ENCODE results near the gene LAMC1. TPM values are rescaled to one million over a fixed set of nuclear protein-coding genes. Genes with fewer than 3 reads are reported as not detected.

The LAMC1 gene
- total and polyA plus RNA-seq, 10 of the 15 experiments (the other 5 are each of a cell fraction or from before 2014, with no cell fraction given), result 4.6 to 51.4 (median 25.6) TPM

- TF ChIP-seq SKIL (IDR thresholded peaks at IDR 0.05; ENCODE audit: low read depth, poor library complexity, severe bottlenecking) (peak; percentile 48), FOXM1 (IDR thresholded peaks at IDR 0.05; ENCODE audit: low read depth, low read length) (no peak; the same call in 1 of the 2 replicates), IKZF1 (conservative IDR thresholded peaks at IDR 0.05) (peak; percentile 82), MYC (IDR thresholded peaks at IDR 0.05; ENCODE audit: insufficient read depth, insufficient read length, insufficient replicate concordance, low read length, severe bottlenecking) (no peak), MTA3 (IDR thresholded peaks at IDR 0.05; ENCODE audit: borderline replicate concordance, low read length) (peak; percentile 25; the same call in 1 of the 2 replicates), PKNOX1 (IDR thresholded peaks at IDR 0.05) (peak; percentile 36), CTCF (IDR thresholded peaks at IDR 0.05 in 2 of 3, conservative IDR thresholded peaks at IDR 0.05 in 1 of 3; ENCODE audit: control insufficient read depth in 2 of 3, extremely low read depth in 1 of 3, insufficient read depth in 1 of 3, low read depth in 3 of 3, low read length in 3 of 3) (no peak), MYB (IDR thresholded peaks at IDR 0.05; ENCODE audit: borderline replicate concordance, low read depth, low read length) (no peak), CREB1 (IDR thresholded peaks at IDR 0.05; ENCODE audit: low read depth) (0 out of 2 replicates have a peak, but pooled peaks have one; percentile 31), RUNX3 (IDR thresholded peaks at IDR 0.05; ENCODE audit: low read length) (peak; percentile 99), PBX3 (IDR thresholded peaks at IDR 0.05; ENCODE audit: insufficient replicate concordance, low read depth, low read length) (peak; percentile 52), ELK1 (IDR thresholded peaks at IDR 0.05; ENCODE audit: low read depth, low read length) (no peak), MTA2 (IDR thresholded peaks at IDR 0.05; ENCODE audit: low read depth) (peak; percentile 60; the same call in 1 of the 2 replicates), RAD21 (IDR thresholded peaks at IDR 0.05; ENCODE audit: insufficient read depth, low read depth, low read length) (0 out of 2 replicates have a peak, but pooled peaks have one; percentile 2), BHLHE40 (IDR thresholded peaks at IDR 0.05; ENCODE audit: borderline replicate concordance in 1 of 2, low read depth in 2 of 2, low read length in 1 of 2) (peak; percentile 28 to 37; a peak in 1 of 4 replicates), SP1 (IDR thresholded peaks at IDR 0.05; ENCODE audit: low read depth, low read length) (no peak), KLF5 (IDR thresholded peaks at IDR 0.05; ENCODE audit: partially characterized antibody) (no peak), ATF7 (IDR thresholded peaks at IDR 0.05; ENCODE audit: low read depth) (peak; percentile 24; the same call in 1 of the 2 replicates), CBFB (IDR thresholded peaks at IDR 0.05; ENCODE audit: low read depth) (peak; percentile 76), POLR2AphosphoS5 (IDR thresholded peaks at IDR 0.05; ENCODE audit: low read length) (no peak)
Observed at GRCh38 chr1:183194527-183195141, 171.4 kb downstream of the LAMC1 start (continued).
